NB4 (cell line): ENCODE results near the gene NHLH2.
A peak's percentile ranks its signal among the peaks of the same experiment; 100 is the strongest.

Experiments used
- DNase-seq: peaks from one replicate; pipeline ENCODE4 v3.0.0; 2010; ENCODE audit warnings: low read depth
- H3K4me3 ChIP-seq: one replicate; pipeline ENCODE4 v1.5.1; 2011; ENCODE audit warnings: mild to moderate bottlenecking, low read depth, low read length, moderate library complexity
- CTCF ChIP-seq: IDR thresholded peaks from one replicate; pipeline ENCODE4 v1.5.1; 2012; ENCODE audit warnings: low read depth, low read length
- MAX ChIP-seq: IDR thresholded peaks from 2 replicates; pipeline ENCODE4 v1.6.1; 2011; ENCODE audit warnings: low read depth, low read length
- MYC ChIP-seq: IDR thresholded peaks from 2 replicates; pipeline ENCODE4 v1.6.1; 2011; ENCODE audit warnings: low read depth, low read length
- POLR2A ChIP-seq: IDR thresholded peaks from 2 replicates; pipeline ENCODE4 v1.6.1; 2011; ENCODE audit warnings: mild to moderate bottlenecking; ENCODE audit not compliant: insufficient read length; ENCODE audit errors: extremely low read depth

The NHLH2 gene

GRCh38 chr1:115811140-115811828 is 29.6 kb downstream of the NHLH2 start:
- DNase-seq: no peak
- TF ChIP-seq POLR2A (no peak), MYC (no peak), CTCF (no peak), MAX (no peak)
- H3K4me3 ChIP-seq: no peak overlapping the region

GRCh38 chr1:115810609-115811008 is 30.3 kb downstream of the NHLH2 start:
- no peak for DNase-seq
- no peak overlapping the region for H3K4me3 ChIP-seq
- TF ChIP-seq POLR2A: no peak
- TF ChIP-seq MAX: no peak
- no peak for TF ChIP-seq MYC
- no peak for TF ChIP-seq CTCF

GRCh38 chr1:115809847-115810246 is 31.1 kb downstream of the NHLH2 start:
- peak; percentile 43 for DNase-seq
- TF ChIP-seq CTCF: no peak
- no peak for TF ChIP-seq MAX
- no peak for TF ChIP-seq POLR2A
- TF ChIP-seq MYC: no peak
- no peak overlapping the region for H3K4me3 ChIP-seq

- TF ChIP-seq POLR2A: no peak
- TF ChIP-seq MAX: no peak
- TF ChIP-seq CTCF: no peak
- TF ChIP-seq MYC: no peak
- no peak for DNase-seq
- no peak overlapping the region for H3K4me3 ChIP-seq
Measured at GRCh38 chr1:115809076-115809475, 31.9 kb downstream of the NHLH2 start.

GRCh38 chr1:115807723-115808122 is 33.2 kb downstream of the NHLH2 start:
- TF ChIP-seq POLR2A: no peak
- TF ChIP-seq CTCF: peak; percentile 67
- no peak for TF ChIP-seq MAX
- TF ChIP-seq MYC: peak; percentile 8; the same call in 1 of the 2 replicates
- no peak overlapping the region for H3K4me3 ChIP-seq
- DNase-seq: peak; percentile 86
